ENCODE results near the gene RNF32. TPM values are rescaled to one million over a fixed set of nuclear protein-coding genes. Genes with fewer than 3 reads are reported as not detected.

Gene RNF32
- total RNA-seq, 1 donor from 2014 or later: 1.6 TPM

DNA sequence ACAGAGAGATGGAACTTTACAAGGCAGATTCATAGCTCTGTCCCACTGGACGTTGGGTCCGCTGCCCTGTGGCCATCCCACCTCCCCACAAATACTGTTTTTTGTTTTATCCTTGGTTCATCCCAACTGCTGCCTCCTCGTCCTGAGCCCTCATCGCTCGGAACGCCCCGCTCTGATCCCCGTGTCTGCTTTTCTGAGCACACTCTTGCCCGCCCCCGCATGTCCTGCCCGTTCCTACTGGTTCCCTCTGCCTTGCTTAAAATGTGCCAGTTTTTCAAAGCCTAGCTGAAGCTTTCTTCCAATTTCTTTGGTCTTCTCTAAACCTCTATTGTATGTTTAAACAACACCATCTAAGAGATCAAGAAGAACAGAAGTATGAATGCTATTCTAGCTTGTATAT lies 19.4 kb downstream of the RNF32 start:
- Histone ChIP-seq H4K20me1 (ENCODE audit: insufficient read depth, low read length) (no peaks in the 10 kb centered on the region), H3K36me3 (ENCODE audit: insufficient read depth, low read length) (no peaks in the 10 kb centered on the region), H3K4me1 (ENCODE audit: insufficient read depth, low read length) (no peaks in the 10 kb centered on the region), H3K4me2 (ENCODE audit: low read length) (no peak overlapping the region), H3K79me2 (ENCODE audit: insufficient read depth, low read length) (no peaks in the 10 kb centered on the region), H3K27me3 (ENCODE audit: insufficient read depth, low read length) (no peaks in the 10 kb centered on the region), H3K27ac (ENCODE audit: low read depth, low read length) (no peak overlapping the region), H3K9ac (ENCODE audit: low read length) (no peak overlapping the region), H3K4me3 (ENCODE audit: insufficient read depth, low read depth, low read length) (no peak overlapping the region), H3K9me3 (ENCODE audit: insufficient read depth, low read depth, low read length) (no peaks in the 10 kb centered on the region), H2AFZ (ENCODE audit: low read depth, low read length) (no peak overlapping the region)
- Mint-ChIP-seq H3K27ac (ENCODE audit: unreplicated experiment) (no peak overlapping the region), H3K4me1 (ENCODE audit: low read depth, unreplicated experiment) (peaks cover 1% of the 10 kb centered on the region), H3K4me3 (ENCODE audit: unreplicated experiment) (no peak overlapping the region), H3K9me3 (ENCODE audit: unreplicated experiment) (no peaks in the 10 kb centered on the region), H3K27me3 (ENCODE audit: low read depth, unreplicated experiment) (no peaks in the 10 kb centered on the region), H3K36me3 (ENCODE audit: low read depth, unreplicated experiment) (no peaks in the 10 kb centered on the region)
- no peak for FAIRE-seq
- DNase-seq (ENCODE audit: low read depth): no peak
- TF ChIP-seq, protein P1, sequence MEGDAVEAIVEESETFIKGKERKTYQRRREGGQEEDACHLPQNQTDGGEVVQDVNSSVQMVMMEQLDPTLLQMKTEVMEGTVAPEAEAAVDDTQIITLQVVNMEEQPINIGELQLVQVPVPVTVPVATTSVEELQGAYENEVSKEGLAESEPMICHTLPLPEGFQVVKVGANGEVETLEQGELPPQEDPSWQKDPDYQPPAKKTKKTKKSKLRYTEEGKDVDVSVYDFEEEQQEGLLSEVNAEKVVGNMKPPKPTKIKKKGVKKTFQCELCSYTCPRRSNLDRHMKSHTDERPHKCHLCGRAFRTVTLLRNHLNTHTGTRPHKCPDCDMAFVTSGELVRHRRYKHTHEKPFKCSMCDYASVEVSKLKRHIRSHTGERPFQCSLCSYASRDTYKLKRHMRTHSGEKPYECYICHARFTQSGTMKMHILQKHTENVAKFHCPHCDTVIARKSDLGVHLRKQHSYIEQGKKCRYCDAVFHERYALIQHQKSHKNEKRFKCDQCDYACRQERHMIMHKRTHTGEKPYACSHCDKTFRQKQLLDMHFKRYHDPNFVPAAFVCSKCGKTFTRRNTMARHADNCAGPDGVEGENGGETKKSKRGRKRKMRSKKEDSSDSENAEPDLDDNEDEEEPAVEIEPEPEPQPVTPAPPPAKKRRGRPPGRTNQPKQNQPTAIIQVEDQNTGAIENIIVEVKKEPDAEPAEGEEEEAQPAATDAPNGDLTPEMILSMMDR (IDR thresholded peaks at IDR 0.05; ENCODE audit: insufficient read depth, low read depth, low read length): no peak
- no peak for TF ChIP-seq EZH2 (IDR thresholded peaks at IDR 0.05; ENCODE audit: insufficient read depth, low read length)

DNA sequence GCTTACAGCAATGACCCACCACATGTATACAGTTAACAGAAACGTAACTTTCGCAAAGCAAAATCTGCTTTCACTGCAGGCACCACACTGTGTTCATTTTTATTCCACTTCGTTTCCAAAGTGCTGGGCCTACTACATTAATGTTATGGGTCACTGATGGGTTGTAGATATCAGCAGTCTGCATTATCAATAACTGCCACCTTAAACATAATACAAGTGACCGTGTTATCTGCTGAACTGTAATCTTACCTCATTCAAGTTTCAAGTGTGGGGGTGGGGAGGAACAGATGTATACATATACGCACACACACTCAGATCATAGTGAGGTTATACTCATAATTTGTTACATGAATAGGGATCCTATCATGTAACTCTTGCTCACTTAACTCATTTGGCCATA lies 21.1 kb downstream of the RNF32 start:
- DNase-seq (ENCODE audit: low read depth): no peak
- Histone ChIP-seq H3K9me3 (ENCODE audit: insufficient read depth, low read depth, low read length) (no peaks in the 10 kb centered on the region), H4K20me1 (ENCODE audit: insufficient read depth, low read length) (no peaks in the 10 kb centered on the region), H3K9ac (ENCODE audit: low read length) (no peak overlapping the region), H2AFZ (ENCODE audit: low read depth, low read length) (no peak overlapping the region), H3K4me2 (ENCODE audit: low read length) (no peak overlapping the region), H3K27me3 (ENCODE audit: insufficient read depth, low read length) (no peaks in the 10 kb centered on the region), H3K79me2 (ENCODE audit: insufficient read depth, low read length) (no peaks in the 10 kb centered on the region), H3K36me3 (ENCODE audit: insufficient read depth, low read length) (no peaks in the 10 kb centered on the region), H3K4me3 (ENCODE audit: insufficient read depth, low read depth, low read length) (no peak overlapping the region), H3K27ac (ENCODE audit: low read depth, low read length) (no peak overlapping the region), H3K4me1 (ENCODE audit: insufficient read depth, low read length) (no peaks in the 10 kb centered on the region)
- peaks cover 16% of the 10 kb centered on the region for H3K4me1 Mint-ChIP-seq (ENCODE audit: low read depth, unreplicated experiment)
- no peak overlapping the region for H3K27ac Mint-ChIP-seq (ENCODE audit: unreplicated experiment)
- no peaks in the 10 kb centered on the region for H3K9me3 Mint-ChIP-seq (ENCODE audit: unreplicated experiment)
- no peak overlapping the region for H3K4me3 Mint-ChIP-seq (ENCODE audit: unreplicated experiment)
- TF ChIP-seq, protein P1 (IDR thresholded peaks at IDR 0.05; ENCODE audit: insufficient read depth, low read depth, low read length): no peak
- no peak for TF ChIP-seq EZH2 (IDR thresholded peaks at IDR 0.05; ENCODE audit: insufficient read depth, low read length)
- no peaks in the 10 kb centered on the region for H3K27me3 Mint-ChIP-seq (ENCODE audit: low read depth, unreplicated experiment)
- no peak for FAIRE-seq
- H3K36me3 Mint-ChIP-seq (ENCODE audit: low read depth, unreplicated experiment): no peaks in the 10 kb centered on the region

DNA sequence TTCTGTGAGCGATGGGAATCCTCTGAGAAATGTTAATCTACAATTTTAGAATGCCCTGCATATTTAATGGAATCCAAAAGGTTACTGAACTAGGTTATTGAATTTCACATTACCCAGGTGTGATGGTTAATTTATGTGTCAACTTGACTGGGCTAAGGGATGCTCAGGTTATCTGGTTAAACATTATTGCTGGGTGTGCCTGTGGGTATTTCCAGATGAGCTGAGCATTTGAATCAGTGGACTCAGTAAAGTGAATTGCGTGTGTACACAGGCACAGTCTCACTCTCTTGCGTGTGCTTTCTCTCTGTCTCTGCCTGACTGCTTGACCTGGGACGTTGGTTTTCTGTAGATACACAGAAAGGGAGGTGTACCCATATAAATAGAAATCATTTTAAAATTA lies 21.7 kb downstream of the RNF32 start:
- no peaks in the 10 kb centered on the region for H3K4me1 ChIP-seq (ENCODE audit: insufficient read depth, low read length)
- Mint-ChIP-seq H3K4me3 (ENCODE audit: unreplicated experiment) (no peak overlapping the region), H3K27me3 (ENCODE audit: low read depth, unreplicated experiment) (no peaks in the 10 kb centered on the region), H3K27ac (ENCODE audit: unreplicated experiment) (no peak overlapping the region), H3K4me1 (ENCODE audit: low read depth, unreplicated experiment) (peaks cover 17% of the 10 kb centered on the region), H3K9me3 (ENCODE audit: unreplicated experiment) (no peaks in the 10 kb centered on the region), H3K36me3 (ENCODE audit: low read depth, unreplicated experiment) (no peaks in the 10 kb centered on the region)
- H2AFZ ChIP-seq (ENCODE audit: low read depth, low read length): no peak overlapping the region
- TF ChIP-seq, protein P1 (IDR thresholded peaks at IDR 0.05; ENCODE audit: insufficient read depth, low read depth, low read length): no peak
- TF ChIP-seq EZH2 (IDR thresholded peaks at IDR 0.05; ENCODE audit: insufficient read depth, low read length): no peak
- H3K27ac ChIP-seq (ENCODE audit: low read depth, low read length): no peak overlapping the region
- FAIRE-seq (no peak), DNase-seq (ENCODE audit: low read depth) (no peak)
- no peak overlapping the region for H3K4me2 ChIP-seq (ENCODE audit: low read length)
- no peaks in the 10 kb centered on the region for H3K9me3 ChIP-seq (ENCODE audit: insufficient read depth, low read depth, low read length)
- no peaks in the 10 kb centered on the region for H4K20me1 ChIP-seq (ENCODE audit: insufficient read depth, low read length)
- H3K27me3 ChIP-seq (ENCODE audit: insufficient read depth, low read length): no peaks in the 10 kb centered on the region
- H3K9ac ChIP-seq (ENCODE audit: low read length): no peak overlapping the region
- no peaks in the 10 kb centered on the region for H3K36me3 ChIP-seq (ENCODE audit: insufficient read depth, low read length)
- no peaks in the 10 kb centered on the region for H3K79me2 ChIP-seq (ENCODE audit: insufficient read depth, low read length)
- no peak overlapping the region for H3K4me3 ChIP-seq (ENCODE audit: insufficient read depth, low read depth, low read length)
